Hepatocyte (in vitro differentiated cells): Measurements from ENCODE around the gene SCN2B. TPM values are rescaled to one million over a fixed set of nuclear protein-coding genes. Genes with fewer than 3 reads are reported as not detected.

ENCODE experiments used
- DNase-seq: peaks from one replicate; pipeline ENCODE4 v3.0.0-alpha.2; 2016; ENCODE audit warnings: low spot score
- H2AFZ ChIP-seq: fragments of 200-600 bp; sonication (generic); 2 replicates; pipeline ENCODE4 v1.6.0; 2016; ENCODE audit warnings: antibody characterized with exemption, mild to moderate bottlenecking
- H3K27ac ChIP-seq: fragments of 200-600 bp; sonication (generic); 2 replicates; pipeline ENCODE4 v1.5.1; 2016; ENCODE audit warnings: mild to moderate bottlenecking
- H3K27me3 ChIP-seq: fragments of 200-600 bp; sonication (generic); 2 replicates; pipeline ENCODE4 v1.6.1; 2016
- H3K36me3 ChIP-seq: fragments of 200-600 bp; sonication (generic); replicated peaks from 2 replicates; pipeline ENCODE4 v1.5.1; 2016; ENCODE audit warnings: low read depth; ENCODE audit not compliant: insufficient read depth
- H3K4me1 ChIP-seq: fragments of 200-600 bp; sonication (generic); 2 replicates; pipeline ENCODE4 v1.5.1; 2016; ENCODE audit warnings: mild to moderate bottlenecking, moderate library complexity; ENCODE audit not compliant: insufficient read depth
- H3K4me2 ChIP-seq: fragments of 200-600 bp; sonication (generic); 2 replicates; pipeline ENCODE4 v1.6.0; 2016
- H3K4me3 ChIP-seq: fragments of 200-600 bp; sonication (generic); 2 replicates; pipeline ENCODE4 v1.5.1; 2016; ENCODE audit warnings: mild to moderate bottlenecking
- H3K79me2 ChIP-seq: fragments of 200-600 bp; sonication (generic); 2 replicates; pipeline ENCODE4 v1.6.0; 2017; ENCODE audit warnings: mild to moderate bottlenecking
- H3K9me2 ChIP-seq: fragments of 200-600 bp; sonication (generic); replicated peaks from 2 replicates; pipeline ENCODE4 v1.6.0; 2017; ENCODE audit warnings: mild to moderate bottlenecking; ENCODE audit not compliant: insufficient read depth
- H3K9me3 ChIP-seq: fragments of 200-600 bp; sonication (generic); 2 replicates; pipeline ENCODE4 v1.5.1; 2016; ENCODE audit warnings: low read depth, mild to moderate bottlenecking
- H4K20me1 ChIP-seq: fragments of 200-600 bp; sonication (generic); 2 replicates; pipeline ENCODE4 v1.6.0; 2016; ENCODE audit warnings: mild to moderate bottlenecking; ENCODE audit not compliant: insufficient read depth, poor library complexity, severe bottlenecking
- CTCF ChIP-seq: fragments of 200-600 bp; sonication (generic); IDR thresholded peaks from 2 replicates; pipeline ENCODE4 v1.5.1; 2016; ENCODE audit warnings: antibody characterized with exemption, mild to moderate bottlenecking; ENCODE audit not compliant: poor library complexity
- EZH2 ChIP-seq: fragments of 200-600 bp; sonication (generic); IDR thresholded peaks from 2 replicates; pipeline ENCODE4 v1.6.1; 2016; ENCODE audit warnings: antibody characterized with exemption, mild to moderate bottlenecking, borderline replicate concordance
- EZH2phosphoT487 ChIP-seq: fragments of 200-600 bp; sonication (generic); IDR thresholded peaks from one replicate; pipeline ENCODE4 v1.6.1; 2018; ENCODE audit warnings: antibody characterized with exemption, mild to moderate bottlenecking, low read depth, moderate library complexity; ENCODE audit not compliant: unreplicated experiment, severe bottlenecking
- WGBS: methylation state at CpG from one replicate; pipeline ENCODE4 v1.1.6; 2016; ENCODE audit warnings: low lambda C conversion rate; ENCODE audit errors: missing lambda C conversion rate; 5-methylcytosine and 5-hydroxymethylcytosine counted together
- polyA plus RNA-seq: library from polyadenylated mRNA; unstranded; fragments of >200 nt; fragmentation: Nextera tagmentation; extraction: Ambion mirVana; gene quantifications from 2 replicates; pipeline ENCODE4 v1.2.1, GENCODE V29; 2016
- total RNA-seq: library from RNA; depleted of rRNA; stranded (reverse); fragments of >200 nt; gene quantifications from 2 replicates; pipeline ENCODE4 v1.2.3, GENCODE V29; 2014

SCN2B gene
- total and polyA plus RNA-seq, 2 experiments from 2014 or later = 1.1 to 1.2 TPM

- H3K9me3 ChIP-seq = no peaks in the 10 kb centered on the region
- H3K27me3 ChIP-seq = no peaks in the 10 kb centered on the region
- H3K9me2 ChIP-seq = no peaks in the 10 kb centered on the region
- no peak for TF ChIP-seq EZH2
- TF ChIP-seq CTCF = no peak
- H3K4me1 ChIP-seq = peaks cover 22% of the 10 kb centered on the region
- 94% methylated on average over 9 of the region's 9 CpGs for WGBS
- peak overlapping the region; percentile 98 for H3K27ac ChIP-seq
- no peaks in the 10 kb centered on the region for H3K79me2 ChIP-seq
- H4K20me1 ChIP-seq = no peaks in the 10 kb centered on the region
- no peak overlapping the region for H3K4me2 ChIP-seq
- no peaks in the 10 kb centered on the region for H3K36me3 ChIP-seq
- no peak for DNase-seq
- no peak overlapping the region for H3K4me3 ChIP-seq
- H2AFZ ChIP-seq = no peak overlapping the region
Measured at GRCh38 chr11:118205606-118206378, 29.4 kb upstream of the SCN2B start.

- Histone ChIP-seq H3K27me3 (no peaks in the 10 kb centered on the region), H3K9me2 (no peaks in the 10 kb centered on the region), H3K4me1 (peaks cover 28% of the 10 kb centered on the region), H4K20me1 (no peaks in the 10 kb centered on the region), H2AFZ (no peak overlapping the region), H3K79me2 (no peaks in the 10 kb centered on the region), H3K9me3 (no peaks in the 10 kb centered on the region), H3K36me3 (no peaks in the 10 kb centered on the region), H3K4me3 (no peak overlapping the region), H3K4me2 (peak overlapping the region; percentile 44), H3K27ac (peak overlapping the region; percentile 98)
- no peak for TF ChIP-seq EZH2phosphoT487
- no peak for TF ChIP-seq CTCF
- TF ChIP-seq EZH2 = no peak
- DNase-seq = peak; percentile 76
- 67% methylated on average over 7 of the region's 7 CpGs for WGBS
Measured at GRCh38 chr11:118202599-118203422, 26.4 kb upstream of the SCN2B start.

DNA sequence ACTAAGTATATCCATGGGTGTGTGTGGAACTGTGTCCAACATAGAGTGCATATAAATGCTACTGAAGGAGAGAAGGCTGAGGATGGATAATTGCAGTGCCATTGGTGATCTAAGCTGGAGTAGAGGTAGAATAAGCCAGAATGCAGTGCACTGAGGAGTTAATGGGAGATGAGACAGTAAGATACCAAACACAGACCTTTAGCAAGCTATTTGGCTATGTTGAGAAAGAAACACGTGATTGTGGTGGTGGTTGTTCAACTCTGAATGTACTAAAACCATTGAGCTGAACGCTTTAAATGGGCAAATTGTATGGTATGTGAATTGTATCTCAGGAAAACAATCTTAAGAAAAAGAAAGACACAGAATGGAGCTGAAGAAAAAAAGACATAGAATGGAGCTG, 25.5 kb upstream of the SCN2B start:
- no peak for DNase-seq
- 81% methylated on average over 2 of the region's 2 CpGs for WGBS

More for the DNA sequence above, 25.5 kb upstream of the SCN2B start:
- H3K27ac ChIP-seq = peak overlapping the region; percentile 98
- peak overlapping the region; percentile 14 for H3K4me2 ChIP-seq
- H3K79me2 ChIP-seq = no peaks in the 10 kb centered on the region
- H3K9me2 ChIP-seq = no peaks in the 10 kb centered on the region
- H3K36me3 ChIP-seq = no peaks in the 10 kb centered on the region
- H3K9me3 ChIP-seq = no peaks in the 10 kb centered on the region
- no peaks in the 10 kb centered on the region for H4K20me1 ChIP-seq
- no peak overlapping the region for H2AFZ ChIP-seq
- no peak overlapping the region for H3K4me3 ChIP-seq
- H3K4me1 ChIP-seq = peaks cover 28% of the 10 kb centered on the region
- no peaks in the 10 kb centered on the region for H3K27me3 ChIP-seq
- TF ChIP-seq CTCF (no peak), EZH2 (no peak), EZH2phosphoT487 (no peak)
